ENCODE measurements around the gene EMC8.

DNA sequence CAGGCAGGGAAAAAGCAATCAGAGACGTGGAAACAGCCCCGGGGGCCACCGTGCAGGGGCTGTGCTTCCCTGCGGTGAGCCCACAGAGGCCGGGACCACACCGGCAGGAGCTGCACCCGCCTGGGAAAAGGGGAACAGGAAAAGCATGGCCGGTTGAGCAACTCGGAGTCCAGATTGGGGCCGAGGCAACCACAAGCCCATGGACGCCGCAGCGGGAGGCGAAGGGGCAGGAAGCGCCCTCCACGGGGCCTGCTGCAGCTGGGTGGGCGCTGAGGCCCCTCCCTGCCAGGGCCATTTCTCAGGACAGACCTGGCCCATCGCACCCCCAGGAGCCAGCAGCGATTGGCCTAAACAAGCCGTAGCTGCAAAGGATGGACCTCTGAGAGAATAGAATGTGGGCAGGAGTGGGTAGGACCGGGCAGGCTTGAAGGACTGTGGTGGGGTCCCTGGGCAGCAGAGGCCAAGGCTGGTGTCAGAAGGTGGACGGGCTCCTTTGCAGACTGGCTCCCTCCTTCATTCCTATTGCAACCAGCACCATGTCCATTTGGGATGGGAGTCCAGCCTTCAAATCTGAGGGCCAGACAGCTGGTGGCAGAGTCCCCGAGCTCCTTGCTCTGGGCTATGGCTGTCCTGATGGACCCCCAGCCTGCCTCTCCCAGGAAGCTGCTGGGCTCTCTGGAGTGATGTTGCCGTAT, 30.6 kb upstream of the EMC8 start:
- TF ChIP-seq, protein P1, sequence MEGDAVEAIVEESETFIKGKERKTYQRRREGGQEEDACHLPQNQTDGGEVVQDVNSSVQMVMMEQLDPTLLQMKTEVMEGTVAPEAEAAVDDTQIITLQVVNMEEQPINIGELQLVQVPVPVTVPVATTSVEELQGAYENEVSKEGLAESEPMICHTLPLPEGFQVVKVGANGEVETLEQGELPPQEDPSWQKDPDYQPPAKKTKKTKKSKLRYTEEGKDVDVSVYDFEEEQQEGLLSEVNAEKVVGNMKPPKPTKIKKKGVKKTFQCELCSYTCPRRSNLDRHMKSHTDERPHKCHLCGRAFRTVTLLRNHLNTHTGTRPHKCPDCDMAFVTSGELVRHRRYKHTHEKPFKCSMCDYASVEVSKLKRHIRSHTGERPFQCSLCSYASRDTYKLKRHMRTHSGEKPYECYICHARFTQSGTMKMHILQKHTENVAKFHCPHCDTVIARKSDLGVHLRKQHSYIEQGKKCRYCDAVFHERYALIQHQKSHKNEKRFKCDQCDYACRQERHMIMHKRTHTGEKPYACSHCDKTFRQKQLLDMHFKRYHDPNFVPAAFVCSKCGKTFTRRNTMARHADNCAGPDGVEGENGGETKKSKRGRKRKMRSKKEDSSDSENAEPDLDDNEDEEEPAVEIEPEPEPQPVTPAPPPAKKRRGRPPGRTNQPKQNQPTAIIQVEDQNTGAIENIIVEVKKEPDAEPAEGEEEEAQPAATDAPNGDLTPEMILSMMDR (IDR thresholded peaks at IDR 0.05), result no peak
- TF ChIP-seq POLR2A (IDR thresholded peaks at IDR 0.05), result no peak

Measured in uterus (tissue), 2 donors.